ENCODE measurements around the gene HEBP2.
"Not testable (repeated sequence)": the region's sequence is repeated elsewhere in the genome, so short reads cannot be mapped to it uniquely, and the experiment has no call there.

Gene HEBP2

GRCh38 chr6:138421608-138422007 lies 17.6 kb downstream of the HEBP2 start:
- Histone ChIP-seq H3K9ac (ENCODE audit: low read length in 5 of 5) (no peak overlapping the region), H3K4me3 (ENCODE audit: low read depth in 1 of 5, low read length in 5 of 5) (no peak overlapping the region), H3K9me3 (ENCODE audit: control insufficient read depth in 5 of 5, low read length in 5 of 5) (peaks cover 0 to 4% (median 0%) of the 10 kb centered on the region in 5 donors), H3K4me1 (ENCODE audit: control insufficient read depth in 5 of 5, insufficient read depth in 5 of 5, low read length in 5 of 5) (peaks cover 0 to 5% (median 4%) of the 10 kb centered on the region in 5 donors), H3K27ac (ENCODE audit: low read depth, low read length) (no peak overlapping the region), H3K27me3 (ENCODE audit: control insufficient read depth in 5 of 5, insufficient read depth in 4 of 5, low read length in 5 of 5) (no peaks in the 10 kb centered on the region), H3K36me3 (ENCODE audit: control insufficient read depth in 5 of 5, insufficient read depth in 5 of 5, low read length in 5 of 5) (peaks cover 9 to 36% (median 21%) of the 10 kb centered on the region in 5 donors)

- H3K9me3 ChIP-seq (ENCODE audit: control insufficient read depth in 5 of 5, low read length in 5 of 5) = peaks cover 0 to 4% (median 0%) of the 10 kb centered on the region in 5 donors
- no peaks in the 10 kb centered on the region for H3K27me3 ChIP-seq (ENCODE audit: control insufficient read depth in 5 of 5, insufficient read depth in 4 of 5, low read length in 5 of 5)
- peaks cover 0 to 8% (median 5%) of the 10 kb centered on the region in 5 donors for H3K4me1 ChIP-seq (ENCODE audit: control insufficient read depth in 5 of 5, insufficient read depth in 5 of 5, low read length in 5 of 5)
- no peak overlapping the region for H3K27ac ChIP-seq (ENCODE audit: low read depth, low read length)
- peaks cover 0 to 27% (median 21%) of the 10 kb centered on the region in 5 donors for H3K36me3 ChIP-seq (ENCODE audit: control insufficient read depth in 5 of 5, insufficient read depth in 5 of 5, low read length in 5 of 5)
- no peak overlapping the region for H3K9ac ChIP-seq (ENCODE audit: low read length in 5 of 5)
- H3K4me3 ChIP-seq (ENCODE audit: low read depth in 1 of 5, low read length in 5 of 5) = no peak overlapping the region
Measured at GRCh38 chr6:138422861-138423260, 18.8 kb downstream of the HEBP2 start.

GRCh38 chr6:138424004-138424904 lies 20.2 kb downstream of the HEBP2 start:
- Histone ChIP-seq H3K4me3 (ENCODE audit: low read depth in 1 of 5, low read length in 5 of 5) (no peak overlapping the region), H3K4me1 (ENCODE audit: control insufficient read depth in 5 of 5, insufficient read depth in 5 of 5, low read length in 5 of 5) (peaks cover 0 to 21% (median 7%) of the 10 kb centered on the region in 5 donors), H3K27ac (ENCODE audit: low read depth, low read length) (no peak overlapping the region), H3K9ac (ENCODE audit: low read length in 5 of 5) (no peak overlapping the region), H3K9me3 (ENCODE audit: control insufficient read depth in 5 of 5, low read length in 5 of 5) (no peaks in the 10 kb centered on the region), H3K36me3 (ENCODE audit: control insufficient read depth in 5 of 5, insufficient read depth in 5 of 5, low read length in 5 of 5) (peaks cover 2 to 18% (median 9%) of the 10 kb centered on the region in 5 donors), H3K27me3 (ENCODE audit: control insufficient read depth in 5 of 5, insufficient read depth in 4 of 5, low read length in 5 of 5) (no peaks in the 10 kb centered on the region)

- H3K27ac ChIP-seq (ENCODE audit: low read depth, low read length); H3K9me3 ChIP-seq (ENCODE audit: control insufficient read depth in 5 of 5, low read length in 5 of 5); H3K4me3 ChIP-seq (ENCODE audit: low read depth in 1 of 5, low read length in 5 of 5); H3K9ac ChIP-seq (ENCODE audit: low read length in 5 of 5); H3K27me3 ChIP-seq (ENCODE audit: control insufficient read depth in 5 of 5, insufficient read depth in 4 of 5, low read length in 5 of 5): not testable (repeated sequence)
- Histone ChIP-seq H3K36me3 (ENCODE audit: control insufficient read depth in 5 of 5, insufficient read depth in 5 of 5, low read length in 5 of 5) (peaks cover 2 to 19% (median 8%) of the 10 kb centered on the region in 5 donors), H3K4me1 (ENCODE audit: control insufficient read depth in 5 of 5, insufficient read depth in 5 of 5, low read length in 5 of 5) (peaks cover 0 to 21% (median 8%) of the 10 kb centered on the region in 5 donors)
Measured at GRCh38 chr6:138425256-138425655, 21.2 kb downstream of the HEBP2 start.

- Histone ChIP-seq H3K36me3 (ENCODE audit: control insufficient read depth in 5 of 5, insufficient read depth in 5 of 5, low read length in 5 of 5) (peaks cover 2 to 22% (median 12%) of the 10 kb centered on the region in 5 donors), H3K9me3 (ENCODE audit: control insufficient read depth in 5 of 5, low read length in 5 of 5) (no peaks in the 10 kb centered on the region), H3K4me1 (ENCODE audit: control insufficient read depth in 5 of 5, insufficient read depth in 5 of 5, low read length in 5 of 5) (peaks cover 0 to 21% (median 13%) of the 10 kb centered on the region in 5 donors), H3K27me3 (ENCODE audit: control insufficient read depth in 5 of 5, insufficient read depth in 4 of 5, low read length in 5 of 5) (no peaks in the 10 kb centered on the region), H3K27ac (ENCODE audit: low read depth, low read length) (no peak overlapping the region), H3K4me3 (ENCODE audit: low read depth in 1 of 5, low read length in 5 of 5) (no peak overlapping the region), H3K9ac (ENCODE audit: low read length in 5 of 5) (no peak overlapping the region)
Measured at GRCh38 chr6:138426500-138427123, 22.6 kb downstream of the HEBP2 start.

- Histone ChIP-seq H3K4me3 (ENCODE audit: low read depth in 1 of 5, low read length in 5 of 5) (peak overlapping the region in 1 of 5 donors; percentile 38), H3K9me3 (ENCODE audit: control insufficient read depth in 5 of 5, low read length in 5 of 5) (no peaks in the 10 kb centered on the region), H3K36me3 (ENCODE audit: control insufficient read depth in 5 of 5, insufficient read depth in 5 of 5, low read length in 5 of 5) (peaks cover 2 to 27% (median 18%) of the 10 kb centered on the region in 5 donors), H3K27ac (ENCODE audit: low read depth, low read length) (peak overlapping the region; percentile 6), H3K9ac (ENCODE audit: low read length in 5 of 5) (no peak overlapping the region), H3K27me3 (ENCODE audit: control insufficient read depth in 5 of 5, insufficient read depth in 4 of 5, low read length in 5 of 5) (no peaks in the 10 kb centered on the region), H3K4me1 (ENCODE audit: control insufficient read depth in 5 of 5, insufficient read depth in 5 of 5, low read length in 5 of 5) (peaks cover 0 to 21% (median 15%) of the 10 kb centered on the region in 5 donors)
Measured at GRCh38 chr6:138427701-138428100, 23.7 kb downstream of the HEBP2 start.

GRCh38 chr6:138428944-138429598 lies 25.0 kb downstream of the HEBP2 start:
- H3K9ac ChIP-seq (ENCODE audit: low read length in 5 of 5) = no peak overlapping the region

GRCh38 chr6:138429761-138430160 lies 25.7 kb downstream of the HEBP2 start:
- peaks cover 0 to 17% (median 10%) of the 10 kb centered on the region in 5 donors for H3K4me1 ChIP-seq (ENCODE audit: control insufficient read depth in 5 of 5, insufficient read depth in 5 of 5, low read length in 5 of 5)
- H3K27ac ChIP-seq (ENCODE audit: low read depth, low read length) = no peak overlapping the region
- no peaks in the 10 kb centered on the region for H3K9me3 ChIP-seq (ENCODE audit: control insufficient read depth in 5 of 5, low read length in 5 of 5)
- H3K4me3 ChIP-seq (ENCODE audit: low read depth in 1 of 5, low read length in 5 of 5) = no peak overlapping the region
- H3K36me3 ChIP-seq (ENCODE audit: control insufficient read depth in 5 of 5, insufficient read depth in 5 of 5, low read length in 5 of 5) = peaks cover 2 to 28% (median 9%) of the 10 kb centered on the region in 5 donors
- H3K9ac ChIP-seq (ENCODE audit: low read length in 5 of 5) = no peak overlapping the region
- H3K27me3 ChIP-seq (ENCODE audit: control insufficient read depth in 5 of 5, insufficient read depth in 4 of 5, low read length in 5 of 5) = no peaks in the 10 kb centered on the region

More at GRCh38 chr6:138428944-138429598, 25.0 kb downstream of the HEBP2 start:
- no peaks in the 10 kb centered on the region for H3K27me3 ChIP-seq (ENCODE audit: control insufficient read depth in 5 of 5, insufficient read depth in 4 of 5, low read length in 5 of 5)
- peaks cover 2 to 30% (median 14%) of the 10 kb centered on the region in 5 donors for H3K36me3 ChIP-seq (ENCODE audit: control insufficient read depth in 5 of 5, insufficient read depth in 5 of 5, low read length in 5 of 5)
- no peak overlapping the region for H3K27ac ChIP-seq (ENCODE audit: low read depth, low read length)
- no peaks in the 10 kb centered on the region for H3K9me3 ChIP-seq (ENCODE audit: control insufficient read depth in 5 of 5, low read length in 5 of 5)
- H3K4me3 ChIP-seq (ENCODE audit: low read depth in 1 of 5, low read length in 5 of 5) = no peak overlapping the region
- peaks cover 0 to 17% (median 10%) of the 10 kb centered on the region in 5 donors for H3K4me1 ChIP-seq (ENCODE audit: control insufficient read depth in 5 of 5, insufficient read depth in 5 of 5, low read length in 5 of 5)

- H3K4me3 ChIP-seq (ENCODE audit: low read depth in 1 of 5, low read length in 5 of 5) = no peak overlapping the region
- H3K4me1 ChIP-seq (ENCODE audit: control insufficient read depth in 5 of 5, insufficient read depth in 5 of 5, low read length in 5 of 5) = peaks cover 0 to 17% (median 10%) of the 10 kb centered on the region in 5 donors
- H3K36me3 ChIP-seq (ENCODE audit: control insufficient read depth in 5 of 5, insufficient read depth in 5 of 5, low read length in 5 of 5) = peaks cover 2 to 28% (median 9%) of the 10 kb centered on the region in 5 donors
- H3K9ac ChIP-seq (ENCODE audit: low read length in 5 of 5) = no peak overlapping the region
- H3K27ac ChIP-seq (ENCODE audit: low read depth, low read length) = no peak overlapping the region
- no peaks in the 10 kb centered on the region for H3K9me3 ChIP-seq (ENCODE audit: control insufficient read depth in 5 of 5, low read length in 5 of 5)
- H3K27me3 ChIP-seq (ENCODE audit: control insufficient read depth in 5 of 5, insufficient read depth in 4 of 5, low read length in 5 of 5) = no peaks in the 10 kb centered on the region
Measured at GRCh38 chr6:138430361-138431145, 26.5 kb downstream of the HEBP2 start.

Measured in subcutaneous abdominal adipose tissue (tissue), 5 donors.